GM19324 (cell line): ENCODE measurements around the gene FAR1.
A peak's percentile ranks its signal among the peaks of the same experiment; 100 is the strongest.
"Not testable (repeated sequence)": the region's sequence is repeated elsewhere in the genome, so short reads cannot be mapped to it uniquely, and the experiment has no call there.

ENCODE experiments used
- ATAC-seq: cut with Tn5 transposase; IDR thresholded peaks from one replicate; pipeline ENCODE4 v1.9.1; 2021; ENCODE audit warnings: mild to moderate bottlenecking, moderate library complexity; ENCODE audit not compliant: unreplicated experiment, low FRiP score

The FAR1 gene, protein sequence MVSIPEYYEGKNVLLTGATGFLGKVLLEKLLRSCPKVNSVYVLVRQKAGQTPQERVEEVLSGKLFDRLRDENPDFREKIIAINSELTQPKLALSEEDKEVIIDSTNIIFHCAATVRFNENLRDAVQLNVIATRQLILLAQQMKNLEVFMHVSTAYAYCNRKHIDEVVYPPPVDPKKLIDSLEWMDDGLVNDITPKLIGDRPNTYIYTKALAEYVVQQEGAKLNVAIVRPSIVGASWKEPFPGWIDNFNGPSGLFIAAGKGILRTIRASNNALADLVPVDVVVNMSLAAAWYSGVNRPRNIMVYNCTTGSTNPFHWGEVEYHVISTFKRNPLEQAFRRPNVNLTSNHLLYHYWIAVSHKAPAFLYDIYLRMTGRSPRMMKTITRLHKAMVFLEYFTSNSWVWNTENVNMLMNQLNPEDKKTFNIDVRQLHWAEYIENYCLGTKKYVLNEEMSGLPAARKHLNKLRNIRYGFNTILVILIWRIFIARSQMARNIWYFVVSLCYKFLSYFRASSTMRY

DNA sequence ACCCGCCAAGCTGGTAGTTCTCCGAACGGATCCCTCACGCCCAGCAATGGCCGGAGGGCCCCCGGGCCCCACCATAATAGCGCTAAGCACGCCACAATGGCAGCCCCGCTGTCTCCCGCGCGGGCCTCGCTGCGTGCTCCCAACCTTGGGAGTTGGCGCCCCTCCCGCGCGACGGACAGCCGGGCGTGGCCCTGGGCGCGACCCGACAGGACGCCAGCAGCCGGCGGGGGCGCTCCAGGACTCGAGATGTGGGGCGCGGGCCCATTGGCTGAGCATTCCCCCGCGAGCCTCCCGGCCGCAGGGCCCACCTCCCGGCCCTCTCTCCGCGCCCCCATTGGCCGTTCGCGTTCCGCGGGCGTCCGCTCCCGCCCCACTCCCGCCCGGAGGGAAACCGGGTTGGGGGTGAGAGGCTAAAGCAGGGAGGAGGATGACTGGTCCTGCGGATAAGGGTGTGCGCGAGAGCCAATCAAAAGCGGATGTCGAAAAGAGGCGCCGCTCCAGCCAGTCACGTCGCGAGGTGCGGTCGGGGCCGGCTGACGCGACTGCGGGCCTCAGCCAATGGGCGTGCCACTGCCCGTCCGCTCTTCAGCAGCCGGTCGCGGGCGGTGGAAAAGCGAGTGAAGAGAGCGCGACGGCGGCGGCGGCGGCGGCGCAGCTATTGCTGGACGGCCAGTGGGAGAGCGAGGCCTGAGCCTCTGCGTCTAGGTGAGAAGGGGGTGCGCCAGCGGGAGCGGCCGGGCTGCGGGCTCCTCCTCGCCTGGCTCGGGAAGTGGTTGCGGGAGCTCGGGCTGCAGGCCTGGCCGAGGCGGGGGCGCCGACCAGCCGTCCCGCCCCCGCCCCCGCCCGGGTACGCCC is at the start of gene FAR1:
FAR1 (plus strand) TSS at position 567 of the 855 bp plus-strand sequence. CDS start 26,098 bp downstream, outside the sequence.
- peak; percentile 96 for ATAC-seq

DNA sequence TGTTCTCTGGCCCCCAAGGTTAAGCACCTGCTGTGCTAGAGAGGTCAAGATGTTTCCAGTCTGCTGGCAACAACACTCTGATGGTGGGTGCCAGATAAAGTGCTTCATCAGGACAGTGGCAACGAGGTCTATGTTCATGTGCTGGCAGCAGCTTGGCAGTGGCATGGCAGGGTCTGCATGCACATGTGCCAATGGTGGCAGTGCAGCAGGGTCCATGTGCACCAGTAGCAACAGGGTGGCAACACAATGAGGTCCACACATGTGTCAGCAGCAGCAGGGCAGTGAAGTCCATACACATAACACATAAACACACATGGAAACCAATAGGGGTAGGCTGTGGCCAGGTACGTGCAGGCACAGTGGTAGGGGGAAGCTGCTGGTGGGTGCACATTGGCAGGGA is 48.4 kb upstream of the FAR1 start:
- ATAC-seq, result no peak

DNA sequence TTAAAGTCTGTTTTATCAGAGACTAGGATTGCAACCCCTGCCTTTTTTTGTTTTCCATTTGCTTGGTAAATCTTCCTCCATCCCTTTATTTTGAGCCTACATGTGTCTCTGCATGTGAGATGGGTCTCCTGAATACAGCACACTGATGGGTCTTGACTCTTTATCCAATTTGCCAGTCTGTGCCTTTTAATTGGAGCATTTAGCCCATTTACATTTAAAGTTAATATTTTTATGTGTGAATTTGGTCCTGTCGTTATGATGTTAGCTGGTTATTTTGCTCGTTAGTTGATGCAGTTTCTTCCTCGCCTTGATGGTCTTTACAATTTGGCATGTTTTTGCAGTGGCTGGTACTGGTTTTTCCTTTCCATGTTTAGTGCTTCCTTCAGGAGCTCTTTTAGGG is 41.6 kb upstream of the FAR1 start:
- ATAC-seq, result not testable (repeated sequence)

GRCh38 chr11:13628634-13629033 is 39.8 kb upstream of the FAR1 start:
- not testable (repeated sequence) for ATAC-seq

DNA sequence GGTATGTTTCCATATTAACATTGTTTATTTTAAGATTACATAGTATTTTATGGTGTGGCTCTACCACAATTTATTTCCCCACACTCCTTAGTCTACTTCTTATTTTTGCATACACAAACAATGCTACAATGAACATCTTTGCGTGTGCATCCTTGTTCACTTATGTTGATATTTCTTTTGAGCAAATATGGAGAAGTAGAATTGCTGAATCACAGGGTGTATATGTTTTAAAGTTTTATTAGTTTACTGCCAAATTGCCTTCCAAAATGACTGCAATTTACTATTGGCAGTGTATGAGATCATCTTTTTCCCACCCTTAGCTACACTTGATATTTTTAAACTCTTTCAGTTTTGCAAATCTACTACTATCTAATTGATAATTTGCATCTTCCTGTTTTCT is 38.7 kb upstream of the FAR1 start:
- ATAC-seq, result peak; percentile 43

DNA sequence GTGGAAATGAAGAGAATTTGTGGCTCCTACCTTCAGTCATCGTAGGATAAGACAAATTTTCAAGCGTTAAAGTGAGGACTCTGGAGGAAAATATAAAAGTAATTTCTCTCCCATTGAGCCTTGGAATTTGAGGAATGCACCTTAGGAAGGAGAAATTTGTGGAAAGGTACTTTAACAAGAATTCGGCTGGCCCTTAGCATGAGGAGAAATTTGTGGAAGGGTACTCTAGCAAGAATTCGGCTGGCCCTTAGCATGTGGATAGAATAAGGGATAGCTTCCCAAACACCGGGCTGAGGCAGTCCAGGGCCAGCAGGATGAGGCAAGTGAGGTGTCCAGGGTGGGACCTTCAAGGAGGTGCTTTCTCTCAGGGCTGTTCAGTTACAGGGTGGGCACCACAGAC is 33.2 kb upstream of the FAR1 start:
- ATAC-seq, result no peak

GRCh38 chr11:13635804-13636203 is 32.7 kb upstream of the FAR1 start:
- ATAC-seq, result no peak

- no peak for ATAC-seq
These were observed 31.1 kb upstream of the FAR1 start for GRCh38 chr11:13637125-13638069.

DNA sequence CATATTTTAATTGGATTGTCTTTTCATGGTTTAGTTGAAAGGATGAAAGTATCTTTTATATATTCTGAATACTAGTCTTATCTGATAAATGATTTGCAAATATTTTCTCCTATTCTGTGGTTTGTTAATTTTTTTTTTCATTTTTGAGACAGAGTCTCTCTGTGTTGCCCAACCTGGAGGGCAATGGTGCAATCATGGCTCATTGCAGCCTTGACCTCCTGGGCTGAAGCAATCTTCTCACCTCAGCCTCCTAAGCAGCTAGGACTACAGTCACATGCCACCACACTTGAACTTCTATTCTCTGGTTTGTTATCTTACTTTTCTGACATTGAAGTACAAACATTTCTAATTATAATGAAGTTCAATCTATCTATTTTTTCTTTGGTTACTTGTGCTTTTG is 30.0 kb upstream of the FAR1 start:
- no peak for ATAC-seq

DNA sequence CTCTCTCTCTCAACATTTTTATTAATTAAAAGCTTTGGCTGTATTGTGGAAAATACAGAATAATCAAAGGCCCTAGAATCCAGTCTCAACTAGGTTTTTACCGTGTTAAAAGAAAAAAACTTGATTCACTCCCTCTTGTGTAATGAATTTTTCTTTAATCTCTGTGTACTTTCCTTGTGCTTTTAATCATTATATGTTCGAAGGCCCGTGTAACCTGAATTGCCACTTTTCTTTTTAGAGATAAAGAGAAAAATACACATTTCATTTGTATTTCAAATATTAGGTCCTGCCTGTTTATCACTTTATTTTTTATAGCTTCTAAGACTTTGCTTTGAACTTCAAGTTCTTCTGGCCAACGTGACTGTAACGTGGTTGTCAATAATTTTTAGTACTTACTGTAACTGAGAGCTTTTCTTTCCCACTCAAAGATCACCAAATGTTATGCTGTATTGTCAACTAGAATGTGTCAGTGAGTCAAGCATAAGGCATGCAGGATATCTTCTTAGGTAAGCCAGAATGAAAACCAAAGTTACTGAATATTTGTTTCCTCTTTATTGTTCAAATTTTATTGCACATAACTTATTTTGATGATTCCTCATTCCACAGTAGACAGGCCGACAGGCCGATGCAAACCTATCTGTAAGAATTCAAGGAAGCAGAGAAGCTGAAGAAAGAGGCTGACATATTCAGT is 23.3 kb upstream of the FAR1 start:
- ATAC-seq, result no peak

DNA sequence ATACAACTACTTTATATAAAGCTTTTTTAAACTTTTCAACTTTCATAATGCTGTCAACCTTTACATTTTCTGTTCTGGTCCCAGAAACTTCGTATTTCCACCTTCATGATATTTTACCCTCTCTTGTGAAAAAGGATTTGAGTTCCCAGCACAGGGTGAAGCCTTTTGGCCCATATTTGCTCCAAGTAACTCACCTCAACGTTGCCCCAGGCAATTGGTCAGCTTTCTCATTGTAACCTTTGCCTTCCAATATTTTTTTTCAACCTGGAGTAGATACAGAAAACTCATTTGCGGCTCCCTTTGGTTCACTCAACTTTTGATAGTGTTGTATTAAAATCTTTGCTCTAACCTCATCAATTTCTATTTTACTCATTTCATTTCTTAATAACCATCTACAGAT is 21.1 kb upstream of the FAR1 start:
- no peak for ATAC-seq

DNA sequence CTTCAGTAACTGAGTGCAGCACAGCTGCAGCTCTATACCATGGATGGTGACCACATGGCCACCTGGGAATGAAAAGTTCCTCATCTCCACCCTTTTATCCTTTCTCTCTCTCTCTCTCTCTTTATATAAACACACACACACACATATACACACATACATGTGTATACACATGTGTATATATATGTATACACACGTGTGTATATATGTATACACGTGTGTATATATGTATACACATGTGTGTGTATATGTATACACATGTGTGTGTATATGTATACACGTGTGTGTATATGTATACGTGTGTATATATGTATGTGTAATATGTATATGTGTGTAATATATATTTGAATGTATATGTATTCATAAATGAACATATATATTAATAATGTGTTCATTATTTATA is 18.8 kb upstream of the FAR1 start:
- ATAC-seq, result no peak

GRCh38 chr11:13651515-13651914 is 17.0 kb upstream of the FAR1 start:
- ATAC-seq, result not testable (repeated sequence)

DNA sequence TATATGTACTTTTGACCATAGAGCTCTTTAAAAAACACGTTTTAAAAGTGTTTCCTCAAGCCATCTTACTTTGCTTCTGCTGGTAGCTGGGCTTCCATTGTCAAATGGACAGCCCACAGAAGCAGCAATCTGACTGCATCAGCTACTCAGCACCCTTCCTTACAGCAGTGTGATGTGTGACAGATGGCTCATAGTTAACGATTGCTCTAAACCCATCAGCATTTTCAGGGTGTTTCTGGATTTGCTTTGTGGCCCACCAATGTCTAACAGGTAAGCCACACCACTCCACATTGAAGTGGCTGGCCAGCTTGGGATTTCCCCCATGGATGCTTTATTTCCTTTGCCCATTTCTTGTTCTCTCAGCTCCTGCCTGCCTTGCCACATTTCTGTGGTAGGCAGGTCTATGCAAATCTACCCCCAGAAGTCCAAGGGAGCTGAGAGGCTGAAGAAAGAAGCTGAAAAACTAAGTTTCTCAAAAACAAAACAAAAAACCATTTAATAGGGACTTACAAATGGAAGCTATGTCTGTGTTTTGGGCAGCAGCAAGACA is 7.3 kb upstream of the FAR1 start:
- no peak for ATAC-seq

DNA sequence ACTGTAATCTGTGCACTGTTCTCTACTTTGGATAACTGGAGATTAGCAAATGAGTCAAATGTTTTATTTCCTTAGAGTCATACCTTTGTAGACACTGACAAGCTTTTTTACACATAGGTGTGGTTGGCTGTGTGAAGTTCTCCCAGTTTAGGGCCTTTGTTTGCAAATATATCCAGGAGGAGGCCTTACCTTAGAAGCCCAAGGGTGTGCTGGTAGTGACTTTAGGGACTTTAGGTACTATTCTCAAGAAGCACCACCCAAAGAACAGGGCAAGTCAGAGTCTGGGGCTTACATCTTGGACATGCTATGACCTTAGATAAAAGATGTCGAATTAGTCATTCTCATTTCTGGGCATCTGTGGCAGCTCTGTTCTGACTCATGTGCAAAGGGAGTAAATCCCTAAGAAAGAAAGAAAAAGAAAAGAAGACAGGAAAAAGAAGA is 4.8 kb upstream of the FAR1 start:
- no peak for ATAC-seq

DNA sequence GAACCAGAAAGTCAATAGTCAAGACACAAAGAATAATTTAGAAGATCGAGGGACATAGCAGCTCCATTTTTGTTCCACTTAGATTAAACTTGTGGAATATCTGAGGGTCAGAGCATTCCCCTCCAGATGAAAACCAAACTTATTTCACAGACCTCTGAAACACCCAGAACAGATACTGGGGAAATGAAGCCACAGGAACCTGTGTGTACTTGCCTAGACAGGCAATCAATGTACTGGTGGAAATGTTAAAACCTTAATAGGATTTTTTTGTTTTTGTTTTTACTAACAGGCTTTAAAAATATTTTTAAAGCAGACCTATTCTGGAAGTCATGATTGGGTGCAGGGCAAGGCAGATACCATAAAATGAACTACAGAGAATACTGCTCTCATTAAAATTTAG is 4.1 kb upstream of the FAR1 start:
- no peak for ATAC-seq

DNA sequence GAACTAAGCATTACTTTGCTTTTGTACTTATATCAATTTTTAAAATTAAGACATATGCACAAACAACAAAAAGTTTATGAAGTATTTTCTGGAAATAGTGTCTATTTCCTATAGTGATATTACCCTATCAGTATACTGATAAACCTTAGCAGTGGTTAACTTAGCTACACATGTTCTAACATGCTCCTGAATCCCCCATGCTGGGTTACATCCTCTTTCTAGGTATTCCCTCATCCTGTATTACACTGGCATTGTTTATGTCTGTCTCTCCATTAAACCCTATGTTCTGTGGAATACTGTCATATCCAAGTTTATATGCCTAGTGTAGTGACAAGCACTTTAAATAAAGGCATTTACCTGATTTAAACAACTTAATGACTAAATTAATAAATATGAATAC is 1.8 kb upstream of the FAR1 start:
- ATAC-seq, result no peak

GRCh38 chr11:13667245-13667644 is 1.2 kb upstream of the FAR1 start:
- ATAC-seq, result no peak

DNA sequence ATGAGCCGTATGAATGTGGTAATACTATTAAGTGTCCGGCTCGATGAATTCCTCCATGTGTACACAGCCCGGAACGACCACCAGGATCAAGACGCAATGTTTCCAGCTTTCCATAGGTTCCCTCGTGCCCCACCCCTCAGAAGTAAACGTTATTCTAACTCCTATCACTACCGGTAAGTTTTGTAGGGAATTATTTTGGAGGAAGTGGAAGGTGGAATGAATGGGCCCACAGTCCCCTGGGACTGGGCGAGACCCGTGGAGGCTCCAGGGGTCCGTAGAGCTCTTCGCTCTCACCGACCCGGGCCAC is 720 bp upstream of the FAR1 start:
- no peak for ATAC-seq
